Breast epithelium (tissue), 4 donors: ENCODE measurements around the gene C2orf49. TPM values are rescaled to one million over a fixed set of nuclear protein-coding genes. Genes with fewer than 3 reads are reported as not detected.
A peak's percentile ranks its signal among the peaks of the same experiment; 100 is the strongest.

Experiments
- DNase-seq, 2 donors: peaks; one replicate each; pipeline ENCODE4 v3.0.0-alpha.2; 2019; ENCODE audit warnings: low spot score in 2 of 2
- H3K27ac ChIP-seq, 2 donors: fragments of 200-600 bp; sonication (generic) in 1 of 2; one replicate each; pipeline ENCODE4 v1.5.1; 2016 to 2019; ENCODE audit warnings: mild to moderate bottlenecking in 1 of 2
- H3K27me3 ChIP-seq, 2 donors: fragments of 200-600 bp; sonication (generic) in 1 of 2; one replicate each; pipeline versions ENCODE4 v1.5.1 to v1.6.0; 2017 to 2019; ENCODE audit warnings: control low read depth in 1 of 2, mild to moderate bottlenecking in 1 of 2
- H3K36me3 ChIP-seq: fragments of 200-600 bp; one replicate; pipeline ENCODE4 v1.5.1; 2019
- H3K4me1 ChIP-seq, 2 donors: fragments of 200-600 bp; sonication (generic); one replicate each; pipeline ENCODE4 v1.5.1; 2016 to 2019; ENCODE audit warnings: control low read depth in 1 of 2
- H3K4me3 ChIP-seq, 3 donors: fragments of 200-600 bp; sonication (generic); 1 replicate in 2 of 3; 2 replicates in 1 of 3; pipeline ENCODE4 v1.5.1; 2016 to 2019; ENCODE audit warnings: mild to moderate bottlenecking in 3 of 3, moderate library complexity in 2 of 3
- H3K9me3 ChIP-seq, 2 donors: fragments of 200-600 bp; sonication (generic) in 1 of 2; one replicate each; pipeline ENCODE4 v1.5.1; 2016 to 2019; ENCODE audit warnings: control low read depth in 1 of 2
- CTCF ChIP-seq, 3 donors: fragments of 450-650 bp; IDR thresholded peaks; one replicate each; pipeline ENCODE4 v1.5.1; 2016 to 2017; ENCODE audit warnings: antibody characterized with exemption in 3 of 3, mild to moderate bottlenecking in 3 of 3, moderate library complexity in 3 of 3
- POLR2A ChIP-seq: fragments of 450-650 bp; IDR thresholded peaks from one replicate; pipeline ENCODE4 v1.6.1; 2016; ENCODE audit warnings: antibody characterized with exemption, mild to moderate bottlenecking, moderate library complexity
- POLR2AphosphoS5 ChIP-seq, 3 donors: sonication (generic); formaldehyde crosslinking; IDR thresholded peaks; one replicate each; pipeline ENCODE4 v1.6.1; 2017; ENCODE audit warnings: antibody characterized with exemption in 3 of 3
- intact Hi-C: fragments of 100-400 bp; cut with DNase I; formaldehyde crosslinking; loops from one replicate; pipeline ENCODE4 v1.15.1; 2023; ENCODE audit warnings: low total_unique reads
- total RNA-seq, 3 donors: library from RNA; depleted of rRNA; stranded (reverse); fragments of >200 nt; gene quantifications; one replicate each; pipeline ENCODE4 v1.1.0, GENCODE V29; 2016

Gene C2orf49
- total RNA-seq, 3 donors from 2014 or later: 20.0 to 31.6 (median 23.0) TPM

- Histone ChIP-seq H3K4me1 (peaks cover 0 to 13% of the 10 kb centered on the region in 2 donors), H3K36me3 (no peaks in the 10 kb centered on the region), H3K27ac (peak overlapping the region in 1 of 2 donors; percentile 58), H3K9me3 (no peaks in the 10 kb centered on the region), H3K4me3 (no peak overlapping the region), H3K27me3 (no peaks in the 10 kb centered on the region)
- intact Hi-C loops: no loop called here
- TF ChIP-seq CTCF (IDR thresholded peaks at IDR 0.05): no peak
- DNase-seq: no peak
These were observed 41.6 kb downstream of the C2orf49 start for GRCh38 chr2:105378921-105379383.

- Histone ChIP-seq H3K9me3 (no peaks in the 10 kb centered on the region), H3K27ac (peak overlapping the region; percentile 62 to 89), H3K4me3 (no peak overlapping the region), H3K4me1 (peaks cover 0 to 10% of the 10 kb centered on the region in 2 donors), H3K27me3 (no peaks in the 10 kb centered on the region), H3K36me3 (no peaks in the 10 kb centered on the region)
- intact Hi-C loops: no loop called here
- TF ChIP-seq POLR2A: no peak
- TF ChIP-seq CTCF (IDR thresholded peaks at IDR 0.05): no peak
- TF ChIP-seq POLR2AphosphoS5 (IDR thresholded peaks at IDR 0.05): no peak
- no peak for DNase-seq
These were observed 42.4 kb downstream of the C2orf49 start for GRCh38 chr2:105379741-105380186.

GRCh38 chr2:105380432-105381100 lies 43.2 kb downstream of the C2orf49 start:
- no peaks in the 10 kb centered on the region for H3K36me3 ChIP-seq
- no peaks in the 10 kb centered on the region for H3K27me3 ChIP-seq
- no peak overlapping the region for H3K4me3 ChIP-seq
- intact Hi-C loops: no loop called here
- DNase-seq: no peak
- H3K9me3 ChIP-seq: no peaks in the 10 kb centered on the region
- peaks cover 0 to 8% of the 10 kb centered on the region in 2 donors for H3K4me1 ChIP-seq
- peak overlapping the region; percentile 62 to 89 for H3K27ac ChIP-seq
- no peak for TF ChIP-seq POLR2AphosphoS5 (IDR thresholded peaks at IDR 0.05)

- no peak for TF ChIP-seq CTCF (IDR thresholded peaks at IDR 0.05)
- no peak for TF ChIP-seq POLR2AphosphoS5 (IDR thresholded peaks at IDR 0.05)
- TF ChIP-seq POLR2A: no peak
- Histone ChIP-seq H3K27ac (peak overlapping the region; percentile 35 to 89), H3K27me3 (no peaks in the 10 kb centered on the region), H3K4me3 (no peak overlapping the region), H3K4me1 (peaks cover 0 to 7% of the 10 kb centered on the region in 2 donors), H3K36me3 (no peaks in the 10 kb centered on the region), H3K9me3 (no peaks in the 10 kb centered on the region)
- DNase-seq: no peak
- intact Hi-C loops: no loop called here
These were observed 43.8 kb downstream of the C2orf49 start for GRCh38 chr2:105381101-105381668.

GRCh38 chr2:105382177-105382576 lies 44.8 kb downstream of the C2orf49 start:
- Histone ChIP-seq H3K36me3 (no peaks in the 10 kb centered on the region), H3K4me3 (no peak overlapping the region), H3K9me3 (no peaks in the 10 kb centered on the region), H3K27ac (peak overlapping the region; percentile 35 to 89), H3K4me1 (peaks cover 0 to 7% of the 10 kb centered on the region in 2 donors), H3K27me3 (no peaks in the 10 kb centered on the region)
- DNase-seq: no peak
- TF ChIP-seq POLR2AphosphoS5 (IDR thresholded peaks at IDR 0.05) (no peak), POLR2A (no peak), CTCF (IDR thresholded peaks at IDR 0.05) (no peak)
- intact Hi-C loops: no loop called here
